Superior temporal gyrus (tissue), 1 donor: ENCODE results near the gene ANKRD20A1.
"Not testable (repeated sequence)": the region's sequence is repeated elsewhere in the genome, so short reads cannot be mapped to it uniquely, and the experiment has no call there.

Experiments used
- DNase-seq: peaks from one replicate; pipeline ENCODE4 v3.0.0-alpha.2; 2016; ENCODE audit errors: extremely low spot score

Gene ANKRD20A1

GRCh38 chr9:67858871-67859270, at the start of gene ANKRD20A1:
Gene ANKRD20A1 (plus strand): TSS chr9:67858931. CDS start chr9:67859427, 496 bp downstream.
- not testable (repeated sequence) for DNase-seq

GRCh38 chr9:67832088-67832487, 26.6 kb upstream of the ANKRD20A1 start:
- DNase-seq: not testable (repeated sequence)
